ENCODE data around the gene TBC1D24. TPM values are rescaled to one million over a fixed set of nuclear protein-coding genes. Genes with fewer than 3 reads are reported as not detected.

Gene TBC1D24
- polyA plus RNA-seq, 1 experiment, result 6.0 TPM

DNA sequence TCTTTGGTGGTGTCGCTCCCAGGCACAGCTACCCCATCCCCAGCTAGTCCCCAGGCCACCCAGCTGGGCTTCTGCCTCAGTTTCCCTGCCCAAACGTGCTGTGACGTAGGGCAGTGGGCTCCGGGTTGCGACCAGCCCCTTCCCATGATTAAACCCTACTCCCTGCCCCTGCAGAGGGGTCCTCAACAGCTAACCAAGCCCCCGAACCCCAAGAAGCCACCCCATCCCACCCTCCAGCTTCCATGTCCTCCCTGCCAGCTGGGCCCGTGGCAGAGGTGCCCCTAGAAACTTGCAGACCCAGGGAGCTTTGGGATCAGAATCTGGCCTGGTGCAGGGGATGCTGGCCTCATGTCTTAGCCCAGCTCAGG is 4.7 kb upstream of the TBC1D24 start:
- CTCF ChIA-PET, result interaction anchor here (1.3 kb wide), 1 partner anchor 31 kb away, joined by 5 read pairs; no protein-coding TSS in a partner anchor
- Histone ChIP-seq H3K27ac (ENCODE audit: low read depth, low read length) (no peak overlapping the region), H3K27me3 (ENCODE audit: control insufficient read depth, insufficient read depth, low read length) (no peaks in the 10 kb centered on the region), H3K4me3 (ENCODE audit: low read depth, low read length) (no peak overlapping the region), H3K9me3 (ENCODE audit: control insufficient read depth, insufficient read depth, low read length) (no peaks in the 10 kb centered on the region; the same call in 1 of the 2 replicates)
- DNase-seq (ENCODE audit: low read depth, low spot score), result no peak
- TF ChIP-seq, protein P1, sequence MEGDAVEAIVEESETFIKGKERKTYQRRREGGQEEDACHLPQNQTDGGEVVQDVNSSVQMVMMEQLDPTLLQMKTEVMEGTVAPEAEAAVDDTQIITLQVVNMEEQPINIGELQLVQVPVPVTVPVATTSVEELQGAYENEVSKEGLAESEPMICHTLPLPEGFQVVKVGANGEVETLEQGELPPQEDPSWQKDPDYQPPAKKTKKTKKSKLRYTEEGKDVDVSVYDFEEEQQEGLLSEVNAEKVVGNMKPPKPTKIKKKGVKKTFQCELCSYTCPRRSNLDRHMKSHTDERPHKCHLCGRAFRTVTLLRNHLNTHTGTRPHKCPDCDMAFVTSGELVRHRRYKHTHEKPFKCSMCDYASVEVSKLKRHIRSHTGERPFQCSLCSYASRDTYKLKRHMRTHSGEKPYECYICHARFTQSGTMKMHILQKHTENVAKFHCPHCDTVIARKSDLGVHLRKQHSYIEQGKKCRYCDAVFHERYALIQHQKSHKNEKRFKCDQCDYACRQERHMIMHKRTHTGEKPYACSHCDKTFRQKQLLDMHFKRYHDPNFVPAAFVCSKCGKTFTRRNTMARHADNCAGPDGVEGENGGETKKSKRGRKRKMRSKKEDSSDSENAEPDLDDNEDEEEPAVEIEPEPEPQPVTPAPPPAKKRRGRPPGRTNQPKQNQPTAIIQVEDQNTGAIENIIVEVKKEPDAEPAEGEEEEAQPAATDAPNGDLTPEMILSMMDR (IDR thresholded peaks at IDR 0.05; ENCODE audit: low read depth, low read length), result no peak
- POLR2A ChIA-PET, result interaction anchor here (1.1 to 1.2 kb wide), 2 partner anchors 13 to 219 kb away, joined by 3 read pairs; partner anchors contain the start of gene ECI1

DNA sequence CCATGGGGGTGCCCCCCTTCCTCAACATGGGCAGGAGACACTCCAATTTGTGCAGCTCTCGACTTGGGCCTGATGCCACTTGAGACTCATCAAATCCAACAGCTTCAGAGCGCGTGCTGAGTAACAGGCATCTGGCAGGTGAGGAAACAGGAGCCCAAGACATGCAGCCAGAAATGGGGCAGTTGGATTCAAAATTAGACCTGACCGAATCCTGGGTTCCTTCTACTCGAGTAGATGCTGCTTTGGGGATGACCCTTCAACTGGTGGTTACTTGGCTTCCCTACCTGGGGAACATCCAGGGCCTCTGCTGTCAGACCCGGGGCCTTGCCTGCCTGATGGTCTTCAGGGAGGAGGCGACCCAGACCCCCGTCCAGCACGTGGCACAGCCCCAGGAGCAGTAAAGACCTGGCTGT is 4.3 kb upstream of the TBC1D24 start:
- CTCF ChIA-PET, result interaction anchor here (0.7 to 1.3 kb wide), 2 partner anchors 30 to 31 kb away, joined by 3 to 5 read pairs; no protein-coding TSS in a partner anchor
- TF ChIP-seq, protein P1 (IDR thresholded peaks at IDR 0.05; ENCODE audit: low read depth, low read length), result no peak
- DNase-seq (ENCODE audit: low read depth, low spot score), result no peak
- Histone ChIP-seq H3K27me3 (ENCODE audit: control insufficient read depth, insufficient read depth, low read length) (no peaks in the 10 kb centered on the region), H3K27ac (ENCODE audit: low read depth, low read length) (no peak overlapping the region), H3K9me3 (ENCODE audit: control insufficient read depth, insufficient read depth, low read length) (no peaks in the 10 kb centered on the region; the same call in 1 of the 2 replicates), H3K4me3 (ENCODE audit: low read depth, low read length) (no peak overlapping the region; the same call in 1 of the 2 replicates)
- POLR2A ChIA-PET, result interaction anchor here (1.1 to 1.2 kb wide), 2 partner anchors 13 to 219 kb away, joined by 3 read pairs; partner anchors contain the start of gene ECI1

DNA sequence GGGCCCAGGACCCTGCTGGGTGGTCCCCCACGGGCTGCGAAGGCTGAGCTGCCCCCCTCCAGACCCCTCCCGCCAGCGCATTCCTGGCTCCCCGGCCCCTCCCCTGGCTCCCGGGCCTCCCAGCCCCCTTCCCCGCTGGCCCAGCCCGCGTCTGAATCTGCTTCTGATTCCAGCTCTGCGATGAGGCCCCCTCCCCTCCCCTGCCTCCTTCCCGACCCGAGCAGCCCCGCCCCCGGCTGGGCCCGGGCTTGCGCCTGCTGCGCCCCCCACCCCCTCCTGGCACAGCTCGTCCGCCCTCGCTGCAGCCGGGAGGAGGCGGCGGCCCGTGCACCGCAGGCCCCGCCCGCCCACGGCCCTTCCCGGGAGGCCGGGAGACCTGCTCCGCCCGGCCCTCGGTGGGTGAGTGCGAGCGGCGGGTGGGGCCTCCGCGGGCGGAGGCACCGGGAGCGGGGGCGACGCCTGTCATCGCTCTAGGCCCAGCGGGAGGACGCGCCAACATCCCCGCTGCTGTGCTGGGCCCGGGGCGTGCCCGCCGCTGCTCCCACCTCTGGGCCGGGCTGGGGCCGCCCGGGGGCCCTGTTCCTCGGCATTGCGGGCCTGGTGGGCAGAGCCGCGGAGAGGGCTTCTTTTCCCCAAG is 3.8 kb upstream of the TBC1D24 start, which contains the start of gene NTN3:
Gene NTN3 (plus strand): TSS at position 282 of the 637 bp plus-strand sequence. CDS start 405 bp downstream, outside the sequence.
- POLR2A ChIA-PET, result interaction anchor here (0.5 to 1.2 kb wide), 3 partner anchors 168 to 220 kb away, joined by 3 to 4 read pairs (median 3); partner anchors contain the start of gene ECI1
- CTCF ChIA-PET, result interaction anchor here (0.7 kb wide), 1 partner anchor 30 kb away, joined by 3 read pairs; no protein-coding TSS in a partner anchor
- Histone ChIP-seq H3K9me3 (ENCODE audit: control insufficient read depth, insufficient read depth, low read length) (no peaks in the 10 kb centered on the region; the same call in 1 of the 2 replicates), H3K27ac (ENCODE audit: low read depth, low read length) (no peak within 1 kb of the TSS), H3K4me3 (ENCODE audit: low read depth, low read length) (peak within 1 kb of the TSS; percentile 37; the same call in 1 of the 2 replicates), H3K27me3 (ENCODE audit: control insufficient read depth, insufficient read depth, low read length) (no peaks in the 10 kb centered on the region)
- no peak for DNase-seq (ENCODE audit: low read depth, low spot score)
- TF ChIP-seq, protein P1 (IDR thresholded peaks at IDR 0.05; ENCODE audit: low read depth, low read length), result no peak

DNA sequence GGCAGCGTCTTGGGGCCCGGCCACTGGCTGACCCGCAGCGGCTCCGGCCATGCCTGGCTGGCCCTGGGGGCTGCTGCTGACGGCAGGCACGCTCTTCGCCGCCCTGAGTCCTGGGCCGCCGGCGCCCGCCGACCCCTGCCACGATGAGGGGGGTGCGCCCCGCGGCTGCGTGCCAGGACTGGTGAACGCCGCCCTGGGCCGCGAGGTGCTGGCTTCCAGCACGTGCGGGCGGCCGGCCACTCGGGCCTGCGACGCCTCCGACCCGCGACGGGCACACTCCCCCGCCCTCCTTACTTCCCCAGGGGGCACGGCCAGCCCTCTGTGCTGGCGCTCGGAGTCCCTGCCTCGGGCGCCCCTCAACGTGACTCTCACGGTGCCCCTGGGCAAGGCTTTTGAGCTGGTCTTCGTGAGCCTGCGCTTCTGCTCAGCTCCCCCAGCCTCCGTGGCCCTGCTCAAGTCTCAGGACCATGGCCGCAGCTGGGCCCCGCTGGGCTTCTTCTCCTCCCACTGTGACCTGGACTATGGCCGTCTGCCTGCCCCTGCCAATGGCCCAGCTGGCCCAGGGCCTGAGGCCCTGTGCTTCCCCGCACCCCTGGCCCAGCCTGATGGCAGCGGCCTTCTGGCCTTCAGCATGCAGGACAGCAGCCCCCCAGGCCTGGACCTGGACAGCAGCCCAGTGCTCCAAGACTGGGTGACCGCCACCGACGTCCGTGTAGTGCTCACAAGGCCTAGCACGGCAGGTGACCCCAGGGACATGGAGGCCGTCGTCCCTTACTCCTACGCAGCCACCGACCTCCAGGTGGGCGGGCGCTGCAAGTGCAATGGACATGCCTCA is 3.1 kb upstream of the TBC1D24 start:
- Histone ChIP-seq H3K27ac (ENCODE audit: low read depth, low read length) (no peak overlapping the region), H3K4me3 (ENCODE audit: low read depth, low read length) (peak overlapping the region; percentile 37; the same call in 1 of the 2 replicates), H3K27me3 (ENCODE audit: control insufficient read depth, insufficient read depth, low read length) (no peaks in the 10 kb centered on the region), H3K9me3 (ENCODE audit: control insufficient read depth, insufficient read depth, low read length) (no peaks in the 10 kb centered on the region; the same call in 1 of the 2 replicates)
- ChIA-PET POLR2A (interaction anchor here (0.5 to 0.7 kb wide), 2 partner anchors 169 to 182 kb away, joined by 3 to 4 read pairs; no protein-coding TSS in a partner anchor), CTCF (no interaction called here)
- no peak for DNase-seq (ENCODE audit: low read depth, low spot score)
- TF ChIP-seq, protein P1 (IDR thresholded peaks at IDR 0.05; ENCODE audit: low read depth, low read length), result no peak

Data from AG04450 (cell line).